ENCODE results near the gene TIAM2.

GRCh38 chr6:155247618-155248007 lies 252.5 kb downstream of the TIAM2 start:
- TF ChIP-seq POLR2A (IDR thresholded peaks at IDR 0.05; ENCODE audit: low read length) = no peak
- no peak for TF ChIP-seq GATA1 (IDR thresholded peaks at IDR 0.05; ENCODE audit: low read depth, low read length)

Measured in erythroblast (primary cell).